Measurements from ENCODE around the gene ITK. TPM values are rescaled to one million over a fixed set of nuclear protein-coding genes. Genes with fewer than 3 reads are reported as not detected.
A peak's percentile ranks its signal among the peaks of the same experiment; 100 is the strongest.

The ITK gene
- total RNA-seq, result 100 to 1,000 TPM; 208 to 249 TPM

DNA sequence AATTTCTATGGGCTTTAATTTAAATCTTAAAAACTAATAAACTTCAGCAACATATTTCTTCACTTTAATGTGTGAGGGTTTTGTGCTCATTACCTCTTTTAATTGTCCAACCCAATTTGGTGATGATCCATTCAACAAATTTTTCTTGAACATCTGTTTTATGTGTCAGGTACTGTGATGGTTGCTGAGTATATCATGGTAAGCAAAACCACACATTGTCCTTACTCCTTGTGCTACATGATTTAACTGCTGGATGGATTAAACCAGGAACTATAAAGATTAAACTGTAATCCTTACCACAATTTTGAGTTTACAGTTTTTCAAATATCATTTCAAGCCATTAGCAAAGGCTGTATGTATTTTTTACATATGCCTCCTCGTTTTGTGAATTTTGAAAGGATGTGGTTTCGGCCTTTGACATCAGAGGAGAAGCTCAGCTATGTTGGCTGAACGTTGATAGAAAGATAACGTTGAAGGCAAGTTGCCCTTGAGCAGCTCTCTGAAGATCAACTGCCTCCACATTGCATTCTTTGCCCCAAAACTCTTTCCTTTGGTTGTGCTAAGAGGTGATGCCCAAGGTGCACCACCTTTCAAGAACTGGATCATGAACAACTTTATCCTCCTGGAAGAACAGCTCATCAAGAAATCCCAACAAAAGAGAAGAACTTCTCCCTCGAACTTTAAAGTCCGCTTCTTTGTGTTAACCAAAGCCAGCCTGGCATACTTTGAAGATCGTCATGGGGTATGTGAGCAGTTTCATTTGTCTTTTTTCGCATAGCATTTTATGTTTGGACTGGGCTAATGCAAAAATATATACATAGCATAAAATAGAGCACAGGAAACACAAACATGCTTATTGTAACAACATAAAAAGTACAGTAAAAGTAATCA is at the start of gene ITK:
ITK (plus strand) TSS at position 467 of the 891 bp plus-strand sequence; CDS start at position 605, 138 bp downstream.
- Mint-ChIP-seq H3K4me3 (peak within 1 kb of the TSS; percentile 93), H3K4me1 (peaks cover 43% of the 10 kb centered on the region), H3K27me3 (no peaks in the 10 kb centered on the region), H3K36me3 (ENCODE audit: low read depth) (peaks cover 46% of the 10 kb centered on the region), H3K9me3 (ENCODE audit: low read depth) (no peaks in the 10 kb centered on the region), H3K27ac (peak within 1 kb of the TSS; percentile 100)
- ChIA-PET POLR2A (interaction anchor here (0.6 to 2.3 kb wide), 10 partner anchors 9 to 93 kb away, joined by 3 to 10 read pairs (median 4); partner anchors contain the start of gene MED7), CTCF (interaction anchor here (0.5 to 5.3 kb wide), 16 partner anchors 6 to 88 kb away, joined by 3 to 33 read pairs (median 6); no protein-coding TSS in a partner anchor)
- peak; percentile 52 for DNase-seq
- ATAC-seq, result peak; percentile 45
- intact Hi-C loops (cut with DNase I, micrococcal nuclease), result loop anchor here (1.0 to 2.0 kb wide), 7 partner anchors 8 to 92 kb away; no protein-coding TSS in a partner anchor

DNA sequence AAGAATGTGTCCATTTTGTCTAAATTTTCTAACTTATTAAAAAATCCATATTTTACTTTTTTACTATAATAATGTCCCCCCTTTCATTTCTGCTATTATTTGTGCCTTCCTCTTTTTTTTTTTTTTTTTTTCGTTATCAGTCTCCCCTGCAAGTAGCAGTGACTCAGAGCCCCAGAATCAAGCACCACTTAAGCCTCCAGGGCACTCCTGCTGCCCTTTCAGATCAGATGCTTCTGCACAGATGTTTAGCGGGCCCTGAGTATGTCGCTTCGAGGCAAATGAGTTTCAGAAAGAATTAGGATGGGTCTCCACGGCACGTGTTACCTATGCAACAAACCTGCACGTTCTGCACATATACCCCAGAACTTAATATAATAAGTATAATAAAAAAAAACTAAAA is 49.7 kb upstream of the ITK start:
- H3K9me3 Mint-ChIP-seq (ENCODE audit: low read depth), result no peaks in the 10 kb centered on the region
- H3K4me1 Mint-ChIP-seq, result peaks cover 26% of the 10 kb centered on the region
- H3K27ac Mint-ChIP-seq, result no peak overlapping the region
- DNase-seq, result no peak
- intact Hi-C loops (cut with DNase I, micrococcal nuclease), result loop anchor here (5.0 to 10.0 kb wide), 6 partner anchors 104 to 1996 kb away; no protein-coding TSS in a partner anchor
- H3K36me3 Mint-ChIP-seq (ENCODE audit: low read depth), result no peaks in the 10 kb centered on the region
- H3K4me3 Mint-ChIP-seq, result no peak overlapping the region
- ATAC-seq, result no peak
- ChIA-PET POLR2A (interaction anchor here (0.7 kb wide), 1 partner anchor 1890 kb away, joined by 3 read pairs; no protein-coding TSS in a partner anchor), CTCF (interaction anchor here (0.5 to 1.9 kb wide), 12 partner anchors 12 to 515 kb away, joined by 3 to 12 read pairs (median 4); partner anchors contain the start of gene MED7)
- H3K27me3 Mint-ChIP-seq, result no peaks in the 10 kb centered on the region

- DNase-seq, result no peak
- ATAC-seq, result no peak
- ChIA-PET POLR2A (interaction anchor here (0.6 to 1.5 kb wide), 2 partner anchors 11 to 183 kb away, joined by 3 to 6 read pairs; partner anchors contain the start of gene MED7), CTCF (interaction anchor here (0.6 to 2.6 kb wide), 35 partner anchors 9 to 1515 kb away, joined by 3 to 18 read pairs (median 4); partner anchors contain the start of genes HAVCR2 and MED7)
- no peak overlapping the region for H3K4me3 Mint-ChIP-seq
- peaks cover 4% of the 10 kb centered on the region for H3K36me3 Mint-ChIP-seq (ENCODE audit: low read depth)
- intact Hi-C loops (cut with DNase I, micrococcal nuclease), result loop anchor here (2.0 to 10.0 kb wide), 11 partner anchors 105 to 1997 kb away; no protein-coding TSS in a partner anchor
- H3K27ac Mint-ChIP-seq, result no peak overlapping the region
- H3K9me3 Mint-ChIP-seq (ENCODE audit: low read depth), result no peaks in the 10 kb centered on the region
- peaks cover 34% of the 10 kb centered on the region for H3K4me1 Mint-ChIP-seq
- no peaks in the 10 kb centered on the region for H3K27me3 Mint-ChIP-seq
Measured at GRCh38 chr5:157132281-157132612, 48.4 kb upstream of the ITK start.

GRCh38 chr5:157137691-157138090 is 42.9 kb upstream of the ITK start:
- Mint-ChIP-seq H3K27me3 (no peaks in the 10 kb centered on the region), H3K27ac (no peak overlapping the region), H3K4me3 (no peak overlapping the region), H3K4me1 (peaks cover 64% of the 10 kb centered on the region), H3K36me3 (ENCODE audit: low read depth) (peaks cover 51% of the 10 kb centered on the region), H3K9me3 (ENCODE audit: low read depth) (no peaks in the 10 kb centered on the region)
- intact Hi-C loops (cut with DNase I, micrococcal nuclease), result loop anchor here (5.0 to 10.0 kb wide), 4 partner anchors 215 to 2003 kb away; no protein-coding TSS in a partner anchor
- ChIA-PET POLR2A (interaction anchor here (0.6 kb wide), 1 partner anchor 594 kb away, joined by 3 read pairs; no protein-coding TSS in a partner anchor), CTCF (interaction anchor here (0.7 to 0.8 kb wide), 3 partner anchors 12 to 223 kb away, joined by 3 to 5 read pairs (median 4); no protein-coding TSS in a partner anchor)
- ATAC-seq (no peak), DNase-seq (no peak)

DNA sequence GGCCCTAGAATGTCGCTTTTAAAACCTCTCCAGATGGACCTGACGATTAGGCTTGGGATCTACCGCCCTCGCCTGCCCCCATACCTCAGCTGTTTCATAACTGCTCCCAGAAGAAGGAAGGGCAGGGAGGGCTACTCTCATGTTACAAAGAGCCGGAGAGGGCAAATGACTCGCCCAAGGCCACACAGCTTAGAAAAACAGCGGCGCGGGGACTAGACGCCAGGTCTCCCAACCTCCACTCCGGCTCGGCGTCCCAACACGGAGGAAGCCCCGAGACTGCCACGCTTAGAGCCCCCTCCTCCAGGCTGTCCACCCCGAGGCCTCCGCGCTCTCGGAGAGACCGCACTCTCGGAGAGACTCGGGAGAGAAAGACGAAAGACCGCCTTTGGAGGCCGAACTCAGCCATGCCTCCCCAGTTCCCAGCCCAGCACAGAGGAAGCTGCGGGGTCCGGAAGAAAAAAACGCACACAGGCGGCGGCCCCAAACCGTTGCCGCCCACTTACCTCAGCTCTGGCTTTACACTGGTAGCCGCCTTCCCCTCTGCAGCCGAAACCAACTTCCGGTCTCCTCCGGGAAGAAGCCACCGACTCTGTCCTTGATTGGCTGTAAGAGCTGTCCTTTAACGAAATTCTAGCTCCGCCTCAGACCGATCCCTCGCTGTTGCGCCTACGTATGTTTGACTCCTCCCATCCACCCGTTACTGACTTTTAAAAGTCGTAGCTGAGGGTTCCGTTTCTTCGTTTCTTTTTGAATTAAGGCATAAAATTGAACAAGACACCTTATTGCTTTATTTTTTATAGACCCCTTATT is 38.1 kb upstream of the ITK start, which contains the start of gene MED7:
MED7 (minus strand) TSS at position 549 of the 810 bp plus-strand sequence. CDS start 3,434 bp downstream, outside the sequence.
- intact Hi-C loops (cut with DNase I, micrococcal nuclease), result loop anchor here (2.0 to 5.0 kb wide), 4 partner anchors 34 to 600 kb away; partner anchors contain the start of genes HAVCR2 (in 1 of the 2) and LSM11 (in 1 of the 2)
- ATAC-seq, result peak; percentile 98
- peak; percentile 95 for DNase-seq
- peaks cover 45% of the 10 kb centered on the region for H3K36me3 Mint-ChIP-seq (ENCODE audit: low read depth)
- H3K27ac Mint-ChIP-seq, result peak within 1 kb of the TSS; percentile 99
- ChIA-PET CTCF (interaction anchor here (0.6 to 3.2 kb wide), 21 partner anchors 10 to 966 kb away, joined by 3 to 16 read pairs (median 4); partner anchors contain the start of gene HAVCR2), POLR2A (interaction anchor here (0.6 to 2.4 kb wide), 29 partner anchors 10 to 589 kb away, joined by 3 to 27 read pairs (median 4); partner anchors contain the start of genes ITK and THG1L)
- H3K9me3 Mint-ChIP-seq (ENCODE audit: low read depth), result no peaks in the 10 kb centered on the region
- peaks cover 46% of the 10 kb centered on the region for H3K4me1 Mint-ChIP-seq
- H3K4me3 Mint-ChIP-seq, result peak within 1 kb of the TSS; percentile 84
- H3K27me3 Mint-ChIP-seq, result no peaks in the 10 kb centered on the region

GRCh38 chr5:157143127-157143971 is 37.3 kb upstream of the ITK start:
- Mint-ChIP-seq H3K9me3 (ENCODE audit: low read depth) (no peaks in the 10 kb centered on the region), H3K27ac (peak overlapping the region; percentile 99), H3K4me3 (peak overlapping the region; percentile 84), H3K4me1 (peaks cover 48% of the 10 kb centered on the region), H3K36me3 (ENCODE audit: low read depth) (peaks cover 37% of the 10 kb centered on the region), H3K27me3 (no peaks in the 10 kb centered on the region)
- ATAC-seq, result peak; percentile 52
- CTCF ChIA-PET, result interaction anchor here (0.6 to 3.2 kb wide), 20 partner anchors 11 to 223 kb away, joined by 3 to 16 read pairs (median 4); partner anchors contain the start of gene HAVCR2
- intact Hi-C loops (cut with DNase I, micrococcal nuclease), result loop anchor here (2.0 to 5.0 kb wide), 4 partner anchors 35 to 599 kb away; partner anchors contain the start of genes HAVCR2 (in 1 of the 2) and LSM11 (in 1 of the 2)
- DNase-seq, result peak; percentile 81
- POLR2A ChIA-PET, result interaction anchor here (0.6 to 2.4 kb wide), 28 partner anchors 11 to 588 kb away, joined by 3 to 27 read pairs (median 4); partner anchors contain the start of genes ITK and THG1L

- Mint-ChIP-seq H3K4me3 (peak overlapping the region; percentile 2), H3K4me1 (peaks cover 48% of the 10 kb centered on the region), H3K36me3 (ENCODE audit: low read depth) (no peaks in the 10 kb centered on the region), H3K27me3 (no peaks in the 10 kb centered on the region), H3K9me3 (ENCODE audit: low read depth) (no peaks in the 10 kb centered on the region), H3K27ac (peak overlapping the region; percentile 74)
- ChIA-PET CTCF (interaction anchor here (0.5 to 4.7 kb wide), 43 partner anchors 9 to 582 kb away, joined by 3 to 40 read pairs (median 6); partner anchors contain the start of gene ITK), POLR2A (interaction anchor here (0.5 to 2.0 kb wide), 8 partner anchors 26 to 1221 kb away, joined by 3 to 11 read pairs (median 4); partner anchors contain the start of gene ITK)
- intact Hi-C loops (cut with DNase I, micrococcal nuclease), result loop anchor here (1.0 to 5.0 kb wide), 8 partner anchors 32 to 323 kb away; partner anchors contain the start of genes CYFIP2 (in 1 of the 2) and ITK (in 1 of the 2)
- peak; percentile 66 for ATAC-seq
- DNase-seq, result peak; percentile 88
Measured at GRCh38 chr5:157148734-157149615, 31.7 kb upstream of the ITK start.

DNA sequence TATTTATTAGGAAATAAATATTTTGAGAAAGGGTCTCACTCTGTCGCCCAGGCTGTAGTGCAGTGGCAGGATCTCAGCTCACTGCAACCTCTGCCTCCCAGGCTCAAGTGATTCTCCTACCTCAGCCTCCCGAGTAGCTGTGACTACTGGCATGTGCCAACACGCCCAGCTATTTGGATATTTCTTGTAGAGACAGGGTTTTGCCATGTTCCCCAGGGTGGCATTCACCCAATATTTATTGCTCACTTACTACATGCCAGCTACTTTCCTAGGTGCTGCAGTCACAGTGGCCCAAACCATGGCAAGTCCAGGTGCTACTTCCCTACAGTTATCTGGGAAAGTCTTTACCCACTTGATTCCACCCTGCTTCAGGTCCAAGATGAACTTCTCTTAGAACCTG is 29.6 kb upstream of the ITK start:
- ATAC-seq (no peak), DNase-seq (no peak)
- no peaks in the 10 kb centered on the region for H3K9me3 Mint-ChIP-seq (ENCODE audit: low read depth)
- H3K4me1 Mint-ChIP-seq, result peaks cover 65% of the 10 kb centered on the region
- peak overlapping the region; percentile 79 for H3K27ac Mint-ChIP-seq
- H3K27me3 Mint-ChIP-seq, result no peaks in the 10 kb centered on the region
- intact Hi-C loops (cut with DNase I, micrococcal nuclease), result loop anchor here in 1 of 2 experiments (10.0 kb wide), 1 partner anchor 444 kb away; no protein-coding TSS in a partner anchor
- H3K4me3 Mint-ChIP-seq, result no peak overlapping the region
- H3K36me3 Mint-ChIP-seq (ENCODE audit: low read depth), result peaks cover 4% of the 10 kb centered on the region
- POLR2A ChIA-PET, result interaction anchor here (0.7 kb wide), 1 partner anchor 35 kb away, joined by 4 read pairs; no protein-coding TSS in a partner anchor
- CTCF ChIA-PET, result interaction anchor here (0.9 to 4.7 kb wide), 13 partner anchors 13 to 179 kb away, joined by 3 to 40 read pairs (median 4); no protein-coding TSS in a partner anchor

Measured in activated CD4-positive, alpha-beta T cell treated with anti-CD3 and anti-CD28 coated beads for 36 hours (primary cell).